HG02943 (cell line): ENCODE data around the gene PROZ.
"Not testable (repeated sequence)": the region's sequence is repeated elsewhere in the genome, so short reads cannot be mapped to it uniquely, and the experiment has no call there.

Experiments used
- ATAC-seq: cut with Tn5 transposase; IDR thresholded peaks from one replicate; pipeline ENCODE4 v1.9.1; 2021; ENCODE audit warnings: mild to moderate bottlenecking, low read depth, moderate library complexity; ENCODE audit not compliant: unreplicated experiment

PROZ gene

GRCh38 chr13:113157929-113158747 is at the start of gene PROZ:
TSS of gene PROZ (plus strand) at chr13:113158648. CDS start at chr13:113158661, 13 bp downstream.
- no peak for ATAC-seq

GRCh38 chr13:113109151-113110047 is 49.0 kb upstream of the PROZ start:
- no peak for ATAC-seq

- ATAC-seq = no peak
Measured at GRCh38 chr13:113110048-113110851, 48.2 kb upstream of the PROZ start.

GRCh38 chr13:113110852-113111315 is 47.6 kb upstream of the PROZ start:
- ATAC-seq = no peak

- not testable (repeated sequence) for ATAC-seq
Measured at GRCh38 chr13:113111821-113112220, 46.6 kb upstream of the PROZ start.

GRCh38 chr13:113112475-113112874 is 46.0 kb upstream of the PROZ start:
- not testable (repeated sequence) for ATAC-seq

GRCh38 chr13:113112893-113113845 is 45.3 kb upstream of the PROZ start:
- ATAC-seq = no peak

- ATAC-seq = no peak
Measured at GRCh38 chr13:113113846-113114271, 44.6 kb upstream of the PROZ start.

GRCh38 chr13:113114511-113115362 is 43.7 kb upstream of the PROZ start:
- ATAC-seq = no peak

- no peak for ATAC-seq
Measured at GRCh38 chr13:113115363-113116205, 42.9 kb upstream of the PROZ start.

GRCh38 chr13:113116206-113116800 is 42.1 kb upstream of the PROZ start:
- no peak for ATAC-seq

- ATAC-seq = no peak
Measured at GRCh38 chr13:113116871-113117271, 41.6 kb upstream of the PROZ start.

- ATAC-seq = no peak
Measured at GRCh38 chr13:113117335-113117872, 41.0 kb upstream of the PROZ start.

- ATAC-seq = no peak
Measured at GRCh38 chr13:113117911-113118260, 40.6 kb upstream of the PROZ start.

- no peak for ATAC-seq
Measured at GRCh38 chr13:113118261-113119021, 40.0 kb upstream of the PROZ start.

GRCh38 chr13:113119166-113119821 is 39.2 kb upstream of the PROZ start:
- no peak for ATAC-seq
